ENCODE measurements around the gene KLRF2. TPM values are rescaled to one million over a fixed set of nuclear protein-coding genes. Genes with fewer than 3 reads are reported as not detected.
"Not testable (repeated sequence)": the region's sequence is repeated elsewhere in the genome, so short reads cannot be mapped to it uniquely, and the experiment has no call there.

KLRF2 gene
- total RNA-seq, 1 donor from 2014 or later: not detected

- Mint-ChIP-seq H3K4me3 (ENCODE audit: unreplicated experiment) (no peak overlapping the region), H3K4me1 (ENCODE audit: low read depth) (peaks cover 24% of the 10 kb centered on the region), H3K27ac (ENCODE audit: unreplicated experiment) (peak overlapping the region; percentile 67), H3K9me3 (ENCODE audit: low read depth) (no peaks in the 10 kb centered on the region), H3K36me3 (ENCODE audit: low read depth) (no peaks in the 10 kb centered on the region), H3K27me3 (ENCODE audit: low read depth) (no peaks in the 10 kb centered on the region)
- DNase-seq (ENCODE audit: low spot score): no peak
- TF ChIP-seq CTCF (IDR thresholded peaks at IDR 0.05): no peak
Measured at GRCh38 chr12:9870286-9870866, 10.9 kb upstream of the KLRF2 start.

GRCh38 chr12:9872162-9872561, 9.1 kb upstream of the KLRF2 start:
- peaks cover 24% of the 10 kb centered on the region for H3K4me1 Mint-ChIP-seq (ENCODE audit: low read depth)
- no peak for DNase-seq (ENCODE audit: low spot score)
- no peaks in the 10 kb centered on the region for H3K9me3 Mint-ChIP-seq (ENCODE audit: low read depth)
- H3K27ac Mint-ChIP-seq (ENCODE audit: unreplicated experiment): peak overlapping the region; percentile 45
- H3K4me3 Mint-ChIP-seq (ENCODE audit: unreplicated experiment): no peak overlapping the region
- H3K36me3 Mint-ChIP-seq (ENCODE audit: low read depth): no peaks in the 10 kb centered on the region
- no peaks in the 10 kb centered on the region for H3K27me3 Mint-ChIP-seq (ENCODE audit: low read depth)
- TF ChIP-seq CTCF (IDR thresholded peaks at IDR 0.05): no peak

- peaks cover 24% of the 10 kb centered on the region for H3K4me1 Mint-ChIP-seq (ENCODE audit: low read depth)
- DNase-seq (ENCODE audit: low spot score): no peak
- H3K4me3 Mint-ChIP-seq (ENCODE audit: unreplicated experiment): no peak overlapping the region
- no peak for TF ChIP-seq CTCF (IDR thresholded peaks at IDR 0.05)
- H3K9me3 Mint-ChIP-seq (ENCODE audit: low read depth): no peaks in the 10 kb centered on the region
- H3K27me3 Mint-ChIP-seq (ENCODE audit: low read depth): no peaks in the 10 kb centered on the region
- H3K36me3 Mint-ChIP-seq (ENCODE audit: low read depth): no peaks in the 10 kb centered on the region
- H3K27ac Mint-ChIP-seq (ENCODE audit: unreplicated experiment): no peak overlapping the region
Measured at GRCh38 chr12:9872742-9873141, 8.5 kb upstream of the KLRF2 start.

- H3K27me3 Mint-ChIP-seq (ENCODE audit: low read depth); H3K4me3 Mint-ChIP-seq (ENCODE audit: unreplicated experiment); H3K27ac Mint-ChIP-seq (ENCODE audit: unreplicated experiment); H3K9me3 Mint-ChIP-seq (ENCODE audit: low read depth); H3K36me3 Mint-ChIP-seq (ENCODE audit: low read depth): not testable (repeated sequence)
- DNase-seq (ENCODE audit: low spot score): peak; percentile 41
- H3K4me1 Mint-ChIP-seq (ENCODE audit: low read depth): peaks cover 10% of the 10 kb centered on the region
Measured at GRCh38 chr12:9876120-9876519, 5.2 kb upstream of the KLRF2 start.

- TF ChIP-seq CTCF (IDR thresholded peaks at IDR 0.05): no peak
- no peak for DNase-seq (ENCODE audit: low spot score)
- no peaks in the 10 kb centered on the region for H3K4me1 Mint-ChIP-seq (ENCODE audit: low read depth)
- H3K9me3 Mint-ChIP-seq (ENCODE audit: low read depth): no peaks in the 10 kb centered on the region
- no peaks in the 10 kb centered on the region for H3K36me3 Mint-ChIP-seq (ENCODE audit: low read depth)
- no peak overlapping the region for H3K27ac Mint-ChIP-seq (ENCODE audit: unreplicated experiment)
- no peaks in the 10 kb centered on the region for H3K27me3 Mint-ChIP-seq (ENCODE audit: low read depth)
- no peak overlapping the region for H3K4me3 Mint-ChIP-seq (ENCODE audit: unreplicated experiment)
Measured at GRCh38 chr12:9880532-9881078, 684 bp upstream of the KLRF2 start.

- no peak for TF ChIP-seq CTCF (IDR thresholded peaks at IDR 0.05)
- Mint-ChIP-seq H3K36me3 (ENCODE audit: low read depth) (no peaks in the 10 kb centered on the region), H3K27ac (ENCODE audit: unreplicated experiment) (no peak overlapping the region), H3K4me1 (ENCODE audit: low read depth) (no peaks in the 10 kb centered on the region), H3K27me3 (ENCODE audit: low read depth) (no peaks in the 10 kb centered on the region), H3K4me3 (ENCODE audit: unreplicated experiment) (no peak overlapping the region), H3K9me3 (ENCODE audit: low read depth) (no peaks in the 10 kb centered on the region)
- DNase-seq (ENCODE audit: low spot score): no peak
Measured at GRCh38 chr12:9881988-9882387, 699 bp downstream of the KLRF2 start.

All from chondrocyte (in vitro differentiated cells).